Stimulated activated CD4-positive, alpha-beta T cell treated with anti-CD3 and anti-CD28 coated beads, Interleukin-15, amount 100 ng/mL, for 48 hours (primary cell): ENCODE results near the gene CETN3.

ENCODE experiments used
- DNase-seq, 2 donors: peaks; one replicate each; pipeline ENCODE4 v3.0.0-alpha.2; 2020; ENCODE audit warnings: low read depth in 2 of 2

CETN3 gene

DNA sequence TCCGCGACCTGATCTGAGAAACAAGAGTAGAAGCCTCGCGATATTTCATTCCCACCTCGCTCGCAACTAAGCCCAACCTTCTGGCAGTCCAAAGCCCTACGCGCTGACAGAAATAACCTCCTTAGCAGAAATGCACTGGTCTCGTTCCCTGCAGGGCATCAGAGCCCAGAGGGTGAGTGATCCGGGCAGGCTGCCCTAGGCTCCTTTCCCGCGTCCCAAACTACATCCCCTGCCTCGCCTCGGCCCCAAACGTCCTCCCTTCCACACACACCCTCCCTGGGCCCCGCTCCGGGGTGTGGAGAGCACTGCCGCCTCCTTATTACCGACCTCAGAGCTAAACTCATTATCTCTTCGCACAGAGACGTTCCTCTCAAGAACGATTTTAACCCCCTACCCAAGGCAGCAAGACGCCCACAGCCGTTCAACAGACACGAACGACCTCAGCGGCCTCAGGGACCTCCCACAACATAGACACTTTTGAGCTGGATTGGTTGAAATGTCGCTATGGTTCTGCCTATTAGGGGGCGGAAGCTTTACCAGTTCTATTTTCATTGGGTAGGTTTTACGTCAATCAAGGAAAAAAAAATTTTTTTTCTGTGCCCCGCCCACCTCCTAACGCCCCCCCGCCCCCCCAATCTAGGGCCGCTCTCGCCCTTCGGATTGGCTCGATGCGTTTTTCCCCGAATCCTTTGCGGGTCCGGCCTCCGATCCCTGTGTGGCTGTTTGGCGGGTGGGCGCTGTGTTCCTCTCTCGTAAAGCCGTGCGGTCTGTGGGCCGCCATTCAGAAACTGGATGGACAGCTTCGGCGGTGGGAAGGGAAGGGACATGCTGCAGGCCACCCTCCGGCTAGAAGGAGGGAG, at the start of gene CETN3:
TSS of gene CETN3 (minus strand) at position 439 of the 860 bp plus-strand sequence. CDS start at position 344, 95 bp downstream.
- peak; percentile 85 to 86 for DNase-seq

DNA sequence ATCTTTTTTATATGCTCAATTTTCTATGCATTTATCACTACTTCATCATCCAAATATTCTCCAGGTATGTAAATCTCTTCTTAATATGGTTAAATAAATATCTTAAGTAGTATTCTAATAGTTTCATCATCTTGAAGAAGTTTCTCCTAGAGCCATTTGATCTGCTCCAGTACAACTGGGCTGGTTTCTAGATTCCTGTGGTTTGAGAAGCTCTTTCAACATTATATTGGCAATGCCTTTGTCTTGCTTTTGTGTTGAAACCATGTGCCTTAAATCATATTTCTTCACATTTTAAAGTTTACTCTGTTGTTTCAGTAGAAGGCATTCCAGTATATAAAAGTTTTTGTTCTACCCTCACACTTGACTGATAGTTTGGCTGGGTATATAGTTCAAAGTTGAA, 37.4 kb upstream of the CETN3 start:
- DNase-seq, result no peak

DNA sequence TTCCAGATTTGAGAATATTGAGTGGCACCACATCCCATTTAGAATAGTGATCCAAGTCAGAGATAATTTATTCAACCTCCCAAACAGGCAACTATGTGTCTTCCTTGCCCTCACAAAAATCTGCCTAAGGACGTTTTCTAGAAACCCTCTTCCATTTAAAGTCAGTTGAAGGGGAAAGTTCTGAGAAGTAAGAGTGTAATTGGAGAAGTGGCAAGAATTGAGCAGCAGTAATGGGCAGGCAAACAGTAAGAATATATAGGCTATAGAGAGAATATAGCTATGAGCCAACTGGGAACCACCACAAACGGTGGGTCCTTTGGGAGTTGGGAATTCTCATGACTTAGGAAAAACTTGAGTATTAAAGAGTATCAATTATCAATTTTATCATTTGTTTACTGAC, 31.1 kb upstream of the CETN3 start:
- DNase-seq, result no peak

DNA sequence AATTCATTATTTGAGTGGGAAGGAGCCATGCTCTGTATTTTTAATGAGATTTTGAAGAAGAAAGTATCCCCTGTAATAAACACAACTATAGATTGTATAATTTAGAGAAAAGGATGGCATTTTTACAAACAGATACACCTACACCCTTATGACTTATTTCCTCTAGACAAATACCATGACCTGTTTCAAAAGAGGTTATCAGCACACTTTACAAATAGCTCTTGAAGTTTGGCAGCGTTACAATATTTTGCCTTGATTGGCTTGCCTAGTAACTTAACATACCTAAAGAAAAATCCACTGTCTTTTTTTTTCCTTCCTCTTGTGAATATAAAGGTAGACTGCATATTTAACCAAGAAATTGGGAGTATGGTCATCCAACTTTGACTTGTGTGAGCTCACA, 28.5 kb upstream of the CETN3 start:
- no peak for DNase-seq

DNA sequence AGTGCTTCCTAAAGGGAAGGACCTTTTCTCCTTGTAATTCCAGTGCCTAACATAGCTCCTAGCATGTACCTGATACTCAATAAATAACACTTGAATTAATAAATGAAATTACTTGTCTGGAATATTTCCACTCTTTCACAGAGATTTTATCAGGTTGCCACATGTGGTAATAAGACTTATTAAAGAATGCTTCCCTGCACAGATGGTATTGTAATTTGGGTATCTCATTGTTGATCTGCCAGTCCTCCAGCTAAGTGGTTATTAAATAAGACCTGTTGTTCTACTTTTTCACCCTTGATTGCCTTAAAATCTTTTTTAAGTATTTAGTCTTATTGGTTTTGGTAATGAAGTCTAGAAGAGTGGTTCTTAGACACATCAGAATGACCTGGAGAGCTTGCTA, 28.1 kb upstream of the CETN3 start:
- no peak for DNase-seq

DNA sequence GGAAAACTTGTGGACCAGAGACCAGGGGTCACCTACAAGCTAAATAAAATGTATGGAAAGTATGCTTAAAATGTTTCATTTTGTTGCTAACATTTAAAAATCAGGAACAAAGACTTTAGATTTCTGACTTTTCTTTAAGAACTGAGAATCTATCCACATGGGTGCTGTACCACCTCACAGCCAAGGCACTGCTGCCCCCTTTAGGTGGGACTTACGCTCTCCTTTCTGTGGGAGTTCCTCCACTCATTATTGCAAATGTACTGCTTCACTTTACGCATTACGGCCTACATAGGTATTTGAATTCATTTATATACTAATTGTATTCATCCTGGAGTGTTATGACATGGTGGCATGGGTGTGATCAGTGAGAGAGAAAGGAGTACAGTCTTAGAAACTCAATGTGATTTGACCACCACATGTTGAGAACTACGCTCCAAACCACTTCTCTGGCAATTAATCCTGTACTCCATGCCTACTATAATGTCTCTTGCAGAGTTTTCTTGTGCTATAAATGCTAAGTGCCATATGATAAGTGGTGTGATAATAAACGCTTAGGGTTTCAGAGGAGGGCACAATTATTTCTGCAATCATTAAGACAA, 24.7 kb upstream of the CETN3 start:
- DNase-seq, result peak in 1 of 2 donors; percentile 9

DNA sequence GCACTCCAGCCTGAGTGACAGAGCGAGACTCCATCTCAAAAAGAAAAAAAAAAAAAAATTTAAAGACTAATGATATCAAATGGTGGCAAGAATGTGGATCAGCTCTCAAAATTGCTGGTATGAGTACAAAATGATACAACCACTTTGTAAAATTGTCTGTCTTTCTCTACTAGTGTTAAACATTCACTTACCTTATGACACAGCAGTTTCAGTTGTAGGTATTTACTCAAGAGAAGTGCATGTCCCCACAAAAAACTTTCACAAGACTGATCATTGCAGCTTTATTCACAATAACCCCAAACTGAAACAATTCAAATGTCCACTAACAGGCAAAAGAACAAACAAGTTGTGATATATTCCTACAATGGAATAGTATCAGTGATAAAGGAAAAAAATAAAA, 14.7 kb upstream of the CETN3 start:
- no peak for DNase-seq

DNA sequence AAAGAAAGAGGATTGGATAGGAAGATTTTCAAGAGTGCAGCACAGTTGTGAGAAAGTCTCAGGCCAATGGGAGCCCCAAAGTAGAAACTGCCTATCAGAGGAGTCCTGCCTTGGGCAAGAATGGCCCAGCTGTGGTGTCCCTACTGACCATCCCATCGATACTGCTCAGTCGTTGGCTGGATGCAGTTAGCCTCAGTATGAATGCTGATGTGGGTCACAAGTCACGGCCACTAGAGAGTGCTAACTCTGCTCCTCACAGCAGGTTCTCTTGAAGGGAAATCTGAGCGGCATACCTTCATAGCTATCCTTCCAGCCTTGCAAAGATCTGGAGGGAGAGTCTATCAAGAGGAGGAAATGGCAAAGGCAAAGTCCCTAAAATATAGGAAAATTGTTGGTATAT, 11.6 kb upstream of the CETN3 start:
- no peak for DNase-seq

DNA sequence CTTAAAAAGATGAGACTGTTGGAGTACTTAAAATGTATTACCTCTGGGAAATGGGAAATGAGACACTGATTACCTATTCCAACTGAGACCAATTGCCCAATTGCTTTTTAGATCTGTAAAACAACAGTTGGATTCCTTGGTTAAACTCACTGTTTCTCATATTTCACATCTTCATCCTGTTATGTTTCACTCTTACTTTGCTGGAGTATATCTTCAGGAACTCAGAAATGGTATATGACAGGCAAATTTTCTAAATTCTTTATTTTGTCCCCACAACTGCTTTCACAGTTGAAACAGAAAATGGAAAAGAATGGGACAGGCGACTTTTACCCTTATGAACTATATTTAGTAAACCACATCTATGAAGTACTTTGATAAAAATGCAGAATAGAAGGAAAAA, 8.7 kb upstream of the CETN3 start:
- no peak for DNase-seq

DNA sequence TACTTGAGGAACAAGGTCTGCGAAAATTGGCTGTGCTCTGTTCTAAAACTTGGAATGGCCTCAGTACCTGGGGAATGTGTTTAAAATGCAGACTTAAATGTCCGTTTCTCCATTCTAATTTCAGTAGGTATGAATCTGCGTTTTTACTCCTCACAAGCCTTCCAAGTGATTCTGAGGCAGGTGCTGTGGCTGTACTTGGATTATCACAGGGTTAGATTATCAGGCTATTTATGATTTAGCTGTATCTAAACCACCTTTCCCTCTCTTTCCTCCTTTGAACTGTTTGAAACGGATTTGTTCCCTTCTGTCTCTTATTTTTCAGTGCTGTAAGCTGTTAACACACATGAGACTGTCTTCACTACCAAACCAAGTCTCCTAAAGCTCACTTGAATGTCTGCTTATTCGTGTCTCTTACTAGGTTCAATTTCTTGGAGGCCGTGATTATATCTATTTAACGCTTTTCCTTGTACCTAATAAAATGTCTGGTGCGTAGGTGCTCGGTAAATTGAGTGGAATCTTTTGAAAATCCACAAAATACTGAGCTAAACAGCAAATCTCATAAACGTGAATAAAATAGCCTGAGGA, 714 bp upstream of the CETN3 start:
- DNase-seq, result no peak

DNA sequence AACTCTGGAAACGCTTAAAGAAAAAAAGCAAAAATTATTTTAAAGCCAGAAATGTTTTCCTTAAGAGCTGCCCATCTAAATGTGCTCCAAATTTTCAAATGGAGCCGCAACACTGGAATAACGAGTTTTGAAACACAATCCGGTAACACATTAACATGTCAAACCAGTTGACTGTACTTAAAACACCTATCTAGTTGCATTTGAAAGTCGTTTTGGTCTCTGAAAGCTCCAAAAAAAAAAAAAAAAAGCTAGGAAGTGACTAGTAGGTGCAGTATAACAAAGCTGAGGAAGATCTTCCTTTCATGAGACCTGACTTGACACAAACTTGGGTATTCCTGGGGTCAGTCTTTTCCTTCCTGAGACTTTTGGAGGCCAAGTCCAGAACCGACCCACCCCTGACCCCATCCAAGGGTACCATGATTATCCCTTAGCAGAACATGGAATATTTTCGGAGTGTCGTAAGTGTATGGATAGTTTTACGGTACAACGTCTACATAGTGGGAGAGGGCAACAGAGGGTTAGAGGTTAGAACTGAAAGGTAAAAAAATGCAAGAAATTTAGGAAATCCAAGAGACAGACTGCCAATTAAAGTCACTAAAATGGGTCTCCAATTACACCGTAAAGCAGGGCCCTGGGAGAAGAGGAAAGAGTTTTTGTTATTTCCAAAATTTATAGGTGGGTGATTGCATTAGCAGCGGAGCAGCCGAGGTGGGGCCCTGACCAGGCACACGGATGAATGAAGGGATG, 812 bp downstream of the CETN3 start:
- DNase-seq, result no peak

DNA sequence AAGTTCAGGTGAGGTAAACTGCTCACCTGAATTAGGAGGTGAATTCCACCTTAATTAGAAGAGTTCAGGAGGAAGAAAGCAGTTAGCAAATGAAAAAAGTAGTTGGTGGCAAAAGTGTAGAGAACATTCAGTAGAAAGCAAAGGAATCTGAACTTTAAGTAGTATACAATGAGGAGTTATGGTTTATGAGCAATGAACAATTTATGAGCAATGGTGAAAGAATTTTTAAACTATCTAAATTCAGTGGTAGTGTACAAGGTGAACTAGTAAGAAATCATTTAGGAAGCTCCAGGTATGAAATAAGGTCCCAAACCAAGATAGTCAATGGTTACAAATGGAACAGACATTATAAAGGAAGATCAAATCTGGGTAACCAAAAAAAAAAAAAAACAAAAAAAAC, 3.1 kb downstream of the CETN3 start:
- no peak for DNase-seq

DNA sequence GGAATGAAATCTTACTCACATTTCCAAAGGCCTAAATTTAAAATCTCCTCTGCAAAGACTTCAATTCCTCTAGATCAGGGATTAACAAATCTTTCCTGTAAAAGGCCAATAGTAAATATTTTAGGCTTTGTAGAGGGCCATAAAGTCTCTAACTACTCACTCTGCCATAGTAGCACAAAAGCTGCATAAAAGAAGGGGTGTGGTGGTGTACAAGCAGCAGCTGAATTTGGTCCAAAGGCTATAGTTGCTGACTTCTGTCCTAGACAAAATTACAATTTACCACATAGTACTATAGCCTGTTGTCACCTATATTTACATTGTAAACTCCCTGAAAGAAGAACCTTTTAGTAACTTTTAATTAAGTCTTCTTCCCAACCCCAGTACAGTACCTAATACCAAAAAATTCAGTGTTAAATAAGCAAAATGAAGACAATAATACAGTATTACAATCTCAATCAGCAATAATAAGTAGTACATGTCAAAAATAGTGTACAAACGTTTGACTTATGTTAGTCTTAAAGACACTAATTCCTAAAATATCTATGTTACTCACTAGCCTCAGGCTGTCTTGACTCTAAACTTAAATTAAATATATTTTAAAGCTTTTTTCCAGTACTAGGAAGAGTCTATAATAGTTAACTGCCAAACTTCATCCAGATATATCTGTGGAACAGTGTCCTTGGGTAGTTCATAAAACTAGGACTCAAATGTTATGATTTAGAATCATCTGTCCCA, 6.9 kb downstream of the CETN3 start:
- no peak for DNase-seq

DNA sequence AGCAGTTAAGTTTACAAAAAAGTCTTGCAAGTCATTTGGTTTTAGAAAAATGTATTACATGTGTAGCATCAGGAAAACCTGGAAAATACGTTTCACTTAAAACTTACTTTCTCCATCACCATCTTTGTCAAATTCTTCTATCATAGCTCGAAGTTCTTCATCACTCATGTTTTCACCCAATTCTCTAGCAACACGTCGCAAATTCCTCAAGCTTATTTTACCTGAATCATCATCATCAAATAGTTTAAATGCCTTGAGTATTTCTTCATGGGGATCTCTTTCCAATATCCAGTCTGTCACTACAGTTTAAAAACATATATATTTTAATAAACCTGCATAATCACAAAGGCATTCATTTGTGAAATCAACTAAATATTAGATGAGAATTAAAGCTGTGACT, 10.3 kb downstream of the CETN3 start:
- no peak for DNase-seq

DNA sequence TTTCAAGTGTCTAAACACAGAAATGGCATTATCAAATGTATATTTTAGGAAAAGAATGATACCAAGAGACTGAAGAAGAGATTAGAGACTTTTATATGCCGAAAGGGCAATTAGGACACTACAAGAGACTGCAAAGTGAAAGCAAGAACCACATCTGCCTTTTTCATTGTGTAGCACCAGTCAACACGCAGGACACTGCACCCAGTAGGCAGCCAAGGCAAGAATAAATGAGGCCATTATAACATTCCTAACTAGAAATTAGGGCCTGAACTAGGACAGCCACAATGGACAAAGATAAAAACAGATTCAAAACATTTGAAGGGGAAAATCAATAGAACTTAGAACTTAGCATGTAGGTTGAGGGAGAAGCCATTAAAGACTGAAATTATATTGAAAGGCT, 10.8 kb downstream of the CETN3 start:
- DNase-seq, result no peak

DNA sequence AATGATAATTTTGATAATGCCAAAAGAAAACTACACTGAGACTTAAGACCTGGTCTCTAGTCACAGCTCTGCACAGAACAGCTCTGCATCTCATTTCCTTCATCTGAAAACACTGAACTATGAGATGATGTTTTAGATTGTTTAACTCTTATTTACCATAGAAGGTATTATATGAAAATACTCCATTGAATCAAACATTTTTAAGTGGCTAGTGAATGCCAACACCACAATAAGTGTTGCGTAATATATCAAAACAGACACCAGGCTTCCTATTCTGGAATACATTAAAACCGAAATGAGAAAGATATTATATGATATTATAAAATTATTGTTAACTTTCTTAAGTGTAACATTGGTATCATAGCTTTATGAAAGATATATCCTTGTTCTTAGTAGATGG, 14.6 kb downstream of the CETN3 start:
- DNase-seq, result no peak

DNA sequence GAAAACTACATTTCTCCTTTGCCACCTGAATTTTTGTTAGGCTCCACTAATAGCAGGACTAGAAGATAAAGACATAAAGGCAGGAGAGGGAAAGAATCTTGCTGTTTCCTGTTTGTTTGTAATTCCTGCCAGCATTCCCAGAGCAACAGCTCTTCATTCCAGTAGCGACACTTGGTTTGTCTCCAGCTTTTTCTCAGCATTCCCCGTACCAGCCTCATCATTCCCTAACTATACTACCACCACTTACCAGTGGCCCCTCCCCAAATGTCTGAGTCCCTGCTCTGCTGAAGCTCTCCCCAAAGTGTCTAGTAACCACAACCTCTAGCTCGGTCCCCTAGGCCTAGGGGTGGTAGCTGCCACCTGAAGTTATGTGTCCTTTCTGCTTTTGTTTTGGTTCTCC, 18.6 kb downstream of the CETN3 start:
- no peak for DNase-seq

DNA sequence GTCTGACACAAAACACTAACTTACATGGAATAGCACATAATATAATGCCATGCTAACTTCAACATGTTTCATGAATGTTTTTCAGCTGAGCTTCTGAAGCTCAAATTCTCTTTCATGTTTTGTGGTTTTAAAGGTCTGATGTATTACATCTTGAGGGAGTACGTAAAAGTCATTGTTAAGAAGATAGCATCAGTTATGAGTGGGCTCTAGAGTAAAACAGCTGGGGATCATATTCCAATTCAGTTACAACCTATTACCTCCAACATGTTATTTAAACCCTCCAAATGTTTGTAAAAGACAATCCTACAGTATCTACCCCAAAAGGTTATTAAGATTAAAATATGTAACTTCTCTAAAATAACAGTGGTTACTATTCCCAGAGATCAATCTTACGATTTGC, 19.2 kb downstream of the CETN3 start:
- DNase-seq, result no peak

DNA sequence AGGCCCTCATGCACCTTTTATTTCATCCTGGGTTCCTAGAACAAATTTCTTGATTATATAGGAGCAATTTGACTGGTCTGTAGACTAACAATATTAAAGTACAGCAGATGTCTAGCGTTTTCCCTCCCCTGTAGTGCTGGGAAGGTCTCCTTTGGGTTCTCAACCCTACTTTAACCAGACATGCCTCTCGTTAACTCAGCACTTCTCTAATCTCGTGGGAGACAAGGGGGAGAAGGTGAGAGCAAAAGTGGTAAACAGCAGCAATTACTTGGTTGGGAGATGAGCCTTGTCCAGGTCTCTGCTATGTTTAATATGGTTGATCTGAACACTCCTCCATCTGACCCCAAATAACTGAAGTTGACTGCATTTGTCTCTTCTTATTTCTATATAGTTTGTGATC, 22.0 kb downstream of the CETN3 start:
- DNase-seq, result no peak

DNA sequence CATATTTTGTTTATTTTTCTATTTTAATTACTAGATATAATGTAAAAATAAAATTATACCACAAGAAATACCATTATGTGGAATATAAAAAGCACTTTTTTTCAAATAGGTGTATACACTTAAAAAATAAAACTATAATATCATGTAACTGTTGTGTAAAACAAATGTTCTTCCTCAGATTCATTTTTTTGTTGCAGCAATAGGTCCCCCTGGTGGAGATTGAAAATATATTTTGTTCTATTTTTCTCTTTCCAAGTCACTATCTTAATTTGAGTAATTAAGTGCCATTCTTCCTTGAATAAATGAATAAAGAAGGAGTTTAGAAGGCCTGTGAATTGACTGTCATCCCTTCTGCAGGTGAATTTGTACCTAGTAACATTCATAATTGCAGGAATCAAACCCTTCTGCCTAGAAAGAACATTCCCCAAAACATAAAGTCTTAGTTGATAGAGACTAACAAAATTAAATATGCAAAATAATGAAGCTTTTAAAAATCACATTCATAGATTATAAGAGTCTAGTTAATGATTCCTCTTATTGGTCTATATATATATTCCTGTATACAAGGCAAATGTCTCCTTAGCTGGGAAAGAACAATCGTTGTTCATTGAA, 23.4 kb downstream of the CETN3 start:
- DNase-seq, result no peak

DNA sequence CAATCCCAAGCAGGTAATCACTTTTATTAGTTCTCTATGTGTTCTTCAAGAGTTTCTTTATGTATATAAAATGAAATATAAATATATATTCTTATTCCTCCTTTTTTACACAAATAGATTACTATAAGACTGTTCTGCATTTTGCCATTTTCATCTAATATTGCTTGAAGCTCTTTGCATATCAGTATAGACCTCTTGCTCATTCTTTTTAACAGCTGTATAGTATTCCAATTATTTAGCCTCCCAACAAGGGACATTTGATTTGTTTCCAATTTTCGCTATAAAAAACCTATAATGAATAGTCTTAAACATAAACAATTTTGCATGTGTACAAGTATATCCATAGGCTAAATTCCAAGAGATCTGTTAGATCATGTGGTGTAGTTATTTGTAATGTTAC, 25.2 kb downstream of the CETN3 start:
- DNase-seq, result no peak
